Central memory CD8-positive, alpha-beta T cell (primary cell): Measurements from ENCODE around the gene RFPL2.
A peak's percentile ranks its signal among the peaks of the same experiment; 100 is the strongest.

Source experiments
- ATAC-seq: fragments of 150-1000 bp; cut with Tn5 transposase; replicated peaks from 2 replicates; pipeline ENCODE4 v1.10.0; 2022; ENCODE audit warnings: mild to moderate bottlenecking, moderate FRiP score, moderate number of reproducible peaks; ENCODE audit not compliant: poor library complexity, severe bottlenecking; ENCODE audit errors: extremely low read depth
- DNase-seq, 2 donors: peaks; one replicate each; pipeline ENCODE4 v3.0.0; 2021; ENCODE audit warnings: low spot score in 2 of 2
- H3K27ac Mint-ChIP-seq: one replicate; pipeline ENCODE4 v1.8.0; 2022; ENCODE audit warnings: low read depth, mild to moderate bottlenecking, moderate library complexity, mixed read lengths
- H3K27me3 Mint-ChIP-seq: one replicate; pipeline ENCODE4 v1.8.0; 2022; ENCODE audit warnings: mixed read lengths
- H3K36me3 Mint-ChIP-seq: one replicate; pipeline ENCODE4 v1.8.0; 2022; ENCODE audit warnings: mild to moderate bottlenecking, moderate library complexity, mixed read lengths; ENCODE audit not compliant: insufficient read depth
- H3K4me1 Mint-ChIP-seq: one replicate; pipeline ENCODE4 v1.8.0; 2022; ENCODE audit warnings: mixed read lengths
- H3K4me3 Mint-ChIP-seq: one replicate; pipeline ENCODE4 v1.8.0; 2022; ENCODE audit warnings: mild to moderate bottlenecking, moderate library complexity, mixed read lengths
- H3K9me3 Mint-ChIP-seq: one replicate; pipeline ENCODE4 v1.8.0; 2022; ENCODE audit warnings: mixed read lengths

Gene RFPL2

GRCh38 chr22:32204856-32205722 lies at the start of gene RFPL2:
Gene RFPL2 (minus strand): TSS chr22:32205073. CDS start chr22:32202451, 2,622 bp downstream.
- peaks cover 53% of the 10 kb centered on the region for H3K4me1 Mint-ChIP-seq
- H3K27me3 Mint-ChIP-seq: peaks cover 31% of the 10 kb centered on the region
- H3K36me3 Mint-ChIP-seq: no peaks in the 10 kb centered on the region
- ATAC-seq (peak; percentile 65), DNase-seq (no peak)
- no peaks in the 10 kb centered on the region for H3K9me3 Mint-ChIP-seq
- H3K4me3 Mint-ChIP-seq: peak within 1 kb of the TSS; percentile 81
- peak within 1 kb of the TSS; percentile 67 for H3K27ac Mint-ChIP-seq

- Mint-ChIP-seq H3K4me1 (no peaks in the 10 kb centered on the region), H3K27ac (no peak overlapping the region), H3K36me3 (no peaks in the 10 kb centered on the region), H3K27me3 (peaks cover 58% of the 10 kb centered on the region), H3K4me3 (no peak overlapping the region), H3K9me3 (no peaks in the 10 kb centered on the region)
- no peak for ATAC-seq
- DNase-seq: no peak
Observed at GRCh38 chr22:32249231-32249630, 44.4 kb upstream of the RFPL2 start.

- H3K27me3 Mint-ChIP-seq: peaks cover 57% of the 10 kb centered on the region
- no peaks in the 10 kb centered on the region for H3K36me3 Mint-ChIP-seq
- no peak for ATAC-seq
- no peak overlapping the region for H3K27ac Mint-ChIP-seq
- no peaks in the 10 kb centered on the region for H3K4me1 Mint-ChIP-seq
- DNase-seq: no peak
- H3K4me3 Mint-ChIP-seq: no peak overlapping the region
- no peaks in the 10 kb centered on the region for H3K9me3 Mint-ChIP-seq
Observed at GRCh38 chr22:32248276-32248675, 43.4 kb upstream of the RFPL2 start.

GRCh38 chr22:32246166-32246565 lies 41.3 kb upstream of the RFPL2 start:
- H3K4me1 Mint-ChIP-seq: no peaks in the 10 kb centered on the region
- H3K36me3 Mint-ChIP-seq: no peaks in the 10 kb centered on the region
- peak overlapping the region; percentile 11 for H3K27ac Mint-ChIP-seq
- H3K27me3 Mint-ChIP-seq: peaks cover 53% of the 10 kb centered on the region
- ATAC-seq: no peak
- no peak for DNase-seq
- no peak overlapping the region for H3K4me3 Mint-ChIP-seq
- H3K9me3 Mint-ChIP-seq: no peaks in the 10 kb centered on the region

GRCh38 chr22:32245042-32245441 lies 40.2 kb upstream of the RFPL2 start:
- no peaks in the 10 kb centered on the region for H3K4me1 Mint-ChIP-seq
- no peak for DNase-seq
- no peaks in the 10 kb centered on the region for H3K9me3 Mint-ChIP-seq
- H3K4me3 Mint-ChIP-seq: no peak overlapping the region
- H3K27me3 Mint-ChIP-seq: peaks cover 42% of the 10 kb centered on the region
- H3K27ac Mint-ChIP-seq: no peak overlapping the region
- no peaks in the 10 kb centered on the region for H3K36me3 Mint-ChIP-seq
- no peak for ATAC-seq

- no peak for ATAC-seq
- no peak overlapping the region for H3K4me3 Mint-ChIP-seq
- DNase-seq: no peak
- H3K4me1 Mint-ChIP-seq: no peaks in the 10 kb centered on the region
- no peaks in the 10 kb centered on the region for H3K36me3 Mint-ChIP-seq
- peaks cover 37% of the 10 kb centered on the region for H3K27me3 Mint-ChIP-seq
- H3K27ac Mint-ChIP-seq: no peak overlapping the region
- no peaks in the 10 kb centered on the region for H3K9me3 Mint-ChIP-seq
Observed at GRCh38 chr22:32244547-32244946, 39.7 kb upstream of the RFPL2 start.

GRCh38 chr22:32240461-32240860 lies 35.6 kb upstream of the RFPL2 start:
- no peak overlapping the region for H3K27ac Mint-ChIP-seq
- peaks cover 40% of the 10 kb centered on the region for H3K27me3 Mint-ChIP-seq
- no peaks in the 10 kb centered on the region for H3K9me3 Mint-ChIP-seq
- DNase-seq (no peak), ATAC-seq (no peak)
- no peaks in the 10 kb centered on the region for H3K36me3 Mint-ChIP-seq
- no peak overlapping the region for H3K4me3 Mint-ChIP-seq
- H3K4me1 Mint-ChIP-seq: no peaks in the 10 kb centered on the region

GRCh38 chr22:32237906-32238305 lies 33.0 kb upstream of the RFPL2 start:
- H3K4me1 Mint-ChIP-seq: no peaks in the 10 kb centered on the region
- H3K4me3 Mint-ChIP-seq: no peak overlapping the region
- ATAC-seq: no peak
- no peaks in the 10 kb centered on the region for H3K9me3 Mint-ChIP-seq
- DNase-seq: no peak
- no peak overlapping the region for H3K27ac Mint-ChIP-seq
- no peaks in the 10 kb centered on the region for H3K36me3 Mint-ChIP-seq
- peaks cover 59% of the 10 kb centered on the region for H3K27me3 Mint-ChIP-seq

- Mint-ChIP-seq H3K9me3 (no peaks in the 10 kb centered on the region), H3K36me3 (peaks cover 3% of the 10 kb centered on the region), H3K27me3 (peaks cover 62% of the 10 kb centered on the region), H3K27ac (no peak overlapping the region), H3K4me3 (no peak overlapping the region), H3K4me1 (no peaks in the 10 kb centered on the region)
- ATAC-seq: no peak
- no peak for DNase-seq
Observed at GRCh38 chr22:32236970-32237369, 32.1 kb upstream of the RFPL2 start.

GRCh38 chr22:32233091-32233490 lies 28.2 kb upstream of the RFPL2 start:
- Mint-ChIP-seq H3K9me3 (no peaks in the 10 kb centered on the region), H3K4me3 (no peak overlapping the region), H3K27ac (no peak overlapping the region), H3K4me1 (no peaks in the 10 kb centered on the region), H3K27me3 (peaks cover 68% of the 10 kb centered on the region), H3K36me3 (peaks cover 3% of the 10 kb centered on the region)
- DNase-seq (no peak), ATAC-seq (no peak)

GRCh38 chr22:32232191-32232830 lies 27.4 kb upstream of the RFPL2 start:
- ATAC-seq (no peak), DNase-seq (no peak)
- Mint-ChIP-seq H3K27ac (no peak overlapping the region), H3K36me3 (peaks cover 3% of the 10 kb centered on the region), H3K4me3 (no peak overlapping the region), H3K9me3 (no peaks in the 10 kb centered on the region), H3K27me3 (peaks cover 62% of the 10 kb centered on the region), H3K4me1 (no peaks in the 10 kb centered on the region)

- Mint-ChIP-seq H3K4me1 (no peaks in the 10 kb centered on the region), H3K36me3 (no peaks in the 10 kb centered on the region), H3K9me3 (no peaks in the 10 kb centered on the region), H3K4me3 (no peak overlapping the region), H3K27ac (no peak overlapping the region), H3K27me3 (peaks cover 36% of the 10 kb centered on the region)
- DNase-seq (no peak), ATAC-seq (no peak)
Observed at GRCh38 chr22:32226326-32227104, 21.6 kb upstream of the RFPL2 start.
